NCI-H146 (cell line): ENCODE data around the gene ZNF74.

Source experiments
- DNase-seq: peaks from one replicate; lab custom pipeline; 2025; lab: John Stamatoyannopoulos, UW

Gene ZNF74

GRCh38 chr22:20432244-20432686 is 38.3 kb downstream of the ZNF74 start:
- DNase-seq = no peak

- no peak for DNase-seq
Measured at GRCh38 chr22:20433191-20433590, 39.2 kb downstream of the ZNF74 start.

- no peak for DNase-seq
Measured at GRCh38 chr22:20433686-20434241, 39.8 kb downstream of the ZNF74 start.

GRCh38 chr22:20434264-20434751 is 40.4 kb downstream of the ZNF74 start:
- DNase-seq = no peak

- no peak for DNase-seq
Measured at GRCh38 chr22:20434773-20435172, 40.8 kb downstream of the ZNF74 start.

- DNase-seq = no peak
Measured at GRCh38 chr22:20435436-20436306, 41.7 kb downstream of the ZNF74 start.

GRCh38 chr22:20436307-20436767 is 42.4 kb downstream of the ZNF74 start:
- no peak for DNase-seq

- no peak for DNase-seq
Measured at GRCh38 chr22:20436768-20437612, 43.0 kb downstream of the ZNF74 start.

GRCh38 chr22:20437613-20438426 is 43.9 kb downstream of the ZNF74 start, which contains the start of gene SCARF2:
SCARF2 (minus strand) TSS chr22:20437825; CDS start chr22:20437754, 71 bp downstream.
- DNase-seq = peak; percentile 27

GRCh38 chr22:20438427-20438677 is 44.4 kb downstream of the ZNF74 start:
- no peak for DNase-seq

- no peak for DNase-seq
Measured at GRCh38 chr22:20438678-20439492, 44.9 kb downstream of the ZNF74 start.

GRCh38 chr22:20439556-20439927 is 45.6 kb downstream of the ZNF74 start:
- no peak for DNase-seq

GRCh38 chr22:20439928-20440575 is 46.1 kb downstream of the ZNF74 start:
- no peak for DNase-seq

- DNase-seq = no peak
Measured at GRCh38 chr22:20440637-20441591, 47.0 kb downstream of the ZNF74 start.

- no peak for DNase-seq
Measured at GRCh38 chr22:20441631-20442484, 47.9 kb downstream of the ZNF74 start.

- no peak for DNase-seq
Measured at GRCh38 chr22:20442485-20443284, 48.7 kb downstream of the ZNF74 start.

- DNase-seq = no peak
Measured at GRCh38 chr22:20444325-20444724, 50.4 kb downstream of the ZNF74 start.
